GM19025 (cell line): Measurements from ENCODE around the gene PAK3.

ENCODE experiments used
- ATAC-seq: cut with Tn5 transposase; IDR thresholded peaks from one replicate; pipeline ENCODE4 v1.9.1; 2021; ENCODE audit warnings: mild to moderate bottlenecking, low read depth, moderate library complexity; ENCODE audit not compliant: unreplicated experiment

The PAK3 gene

DNA sequence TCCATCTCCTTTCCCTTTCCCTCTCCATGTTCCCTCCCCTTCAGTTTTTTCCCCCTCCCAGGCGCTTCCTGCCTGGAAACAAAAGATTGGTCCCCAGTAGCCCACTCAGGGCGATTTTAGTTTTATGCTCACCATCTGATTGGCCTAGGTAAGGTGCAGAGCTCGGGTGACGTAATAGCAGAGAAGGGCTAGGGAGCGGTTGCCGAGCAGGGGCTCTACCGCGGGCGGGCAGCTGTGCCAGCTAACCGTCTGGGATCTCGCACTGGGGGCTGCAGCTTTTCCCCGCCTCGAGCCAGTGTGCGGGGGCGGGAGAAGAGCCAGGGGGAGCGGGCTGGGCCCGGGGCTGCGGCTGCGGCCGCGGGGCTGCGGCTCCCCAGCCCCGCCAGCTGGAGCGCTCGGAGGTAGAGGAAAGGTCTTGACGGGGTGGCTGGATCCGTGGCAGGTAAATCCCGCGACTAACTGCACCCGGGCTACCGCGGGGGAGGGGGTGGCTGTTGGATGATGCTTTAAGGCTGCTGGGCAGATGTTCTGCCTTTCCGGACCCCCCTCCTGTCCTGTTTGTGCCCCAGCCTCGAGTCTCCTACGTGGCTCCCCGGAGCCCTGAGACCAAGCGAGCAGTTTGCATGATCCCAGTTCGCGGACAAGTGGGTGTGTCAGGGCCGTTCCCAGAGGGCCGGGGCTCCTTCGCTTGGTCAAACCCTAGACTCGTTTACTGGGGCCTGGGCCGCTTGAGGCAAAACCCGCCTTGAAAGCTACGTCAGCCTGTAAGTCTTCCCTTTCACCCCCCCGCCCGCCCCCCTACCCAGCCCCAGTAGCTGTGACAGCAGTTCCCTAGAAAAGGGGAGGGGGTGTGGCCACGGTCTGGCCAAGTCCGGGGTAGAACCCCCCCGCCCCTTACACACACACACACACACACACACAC, at the start of gene PAK3:
Gene PAK3 (plus strand): TSS at position 218 of the 922 bp plus-strand sequence. CDS start 26,913 bp downstream, outside the sequence.
- peak; percentile 49 for ATAC-seq

DNA sequence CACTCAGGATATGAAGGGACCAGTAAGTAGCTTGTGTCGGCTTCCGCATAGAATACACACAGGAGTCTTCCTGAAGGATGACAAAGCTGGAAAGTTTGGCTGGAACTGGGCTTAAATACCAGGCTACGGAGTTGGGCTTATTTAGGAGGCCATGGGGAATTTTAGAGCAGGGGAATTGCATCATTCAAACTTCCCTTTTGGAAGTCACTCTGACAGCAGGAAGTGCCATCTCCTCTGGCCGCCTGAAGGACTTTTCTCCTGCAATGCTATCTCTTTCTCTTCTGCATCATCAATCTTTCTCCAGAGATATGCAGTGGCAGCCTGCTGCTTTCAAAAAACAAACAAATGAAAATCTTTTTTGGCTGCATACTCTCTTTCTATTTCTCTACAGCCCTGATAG, 48.4 kb upstream of the PAK3 start:
- ATAC-seq, result no peak

DNA sequence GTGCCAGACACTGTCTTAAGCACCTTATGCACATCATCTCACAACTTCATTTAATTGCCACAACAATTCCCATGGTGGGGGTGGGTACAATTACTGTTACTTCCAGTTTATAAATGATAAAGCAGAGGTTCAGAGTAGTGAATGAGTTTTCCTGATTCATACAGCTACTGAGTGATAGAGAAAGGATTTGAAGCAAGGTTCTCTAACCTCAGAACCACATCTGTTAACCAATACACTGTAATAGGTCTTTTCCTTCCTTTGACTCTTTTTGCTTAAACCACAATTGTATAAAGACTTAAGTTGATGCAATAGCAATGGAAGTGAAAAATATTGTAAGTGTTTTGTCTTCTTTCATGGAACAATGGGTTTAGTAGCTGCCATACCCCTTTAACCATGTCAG, 43.5 kb upstream of the PAK3 start:
- no peak for ATAC-seq

DNA sequence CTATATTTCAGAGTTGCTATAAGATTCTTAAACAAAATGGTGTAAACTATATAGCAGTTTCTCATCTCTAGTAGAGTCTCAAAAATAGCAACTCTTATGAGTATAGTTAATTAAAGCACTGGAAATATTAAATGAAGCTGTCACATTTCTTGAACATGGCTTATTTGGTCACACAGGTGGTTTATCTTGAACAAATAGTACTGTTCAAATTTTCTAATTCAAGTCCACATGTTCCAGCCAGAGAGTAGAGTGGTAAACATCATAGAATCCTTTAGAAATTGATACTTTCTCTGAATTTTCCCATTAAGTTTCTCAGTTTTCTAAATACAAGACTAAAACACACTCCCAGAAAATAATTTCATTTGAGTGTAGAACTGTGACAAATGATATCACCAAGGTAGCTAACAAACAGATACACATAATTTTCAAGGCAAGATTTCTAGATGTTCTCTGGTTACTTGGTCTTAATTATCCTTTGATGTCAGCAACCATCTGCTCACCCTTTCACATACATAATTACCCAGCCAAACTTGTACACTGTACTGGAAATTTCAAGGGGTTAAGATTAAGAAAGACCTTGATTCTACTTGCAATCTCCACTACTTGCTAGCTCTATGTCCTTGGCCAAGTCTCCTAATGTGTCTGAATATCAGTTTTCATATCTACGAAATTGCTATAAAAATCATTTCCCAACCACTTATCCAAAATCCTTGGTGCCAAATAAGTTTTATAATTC, 24.3 kb upstream of the PAK3 start:
- ATAC-seq, result no peak

DNA sequence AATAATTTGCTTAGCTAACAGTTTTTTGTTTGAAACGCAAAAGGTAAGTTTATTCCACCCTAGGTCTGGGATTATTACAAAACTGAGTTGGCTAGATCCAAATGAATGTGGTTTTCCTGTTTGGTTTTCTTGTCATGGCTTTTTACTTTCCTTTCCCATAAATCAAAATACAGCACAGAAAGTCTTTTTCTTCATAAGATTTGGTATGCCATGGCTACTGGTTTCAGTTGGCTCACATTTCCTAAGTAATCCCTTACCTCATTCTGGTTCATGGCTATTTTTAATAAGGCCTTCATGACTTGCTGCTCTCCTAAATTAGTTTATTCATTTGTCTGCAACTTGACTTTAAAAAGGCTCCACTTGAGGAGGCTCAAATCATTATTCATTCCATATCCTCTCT, 12.9 kb upstream of the PAK3 start:
- ATAC-seq, result no peak

DNA sequence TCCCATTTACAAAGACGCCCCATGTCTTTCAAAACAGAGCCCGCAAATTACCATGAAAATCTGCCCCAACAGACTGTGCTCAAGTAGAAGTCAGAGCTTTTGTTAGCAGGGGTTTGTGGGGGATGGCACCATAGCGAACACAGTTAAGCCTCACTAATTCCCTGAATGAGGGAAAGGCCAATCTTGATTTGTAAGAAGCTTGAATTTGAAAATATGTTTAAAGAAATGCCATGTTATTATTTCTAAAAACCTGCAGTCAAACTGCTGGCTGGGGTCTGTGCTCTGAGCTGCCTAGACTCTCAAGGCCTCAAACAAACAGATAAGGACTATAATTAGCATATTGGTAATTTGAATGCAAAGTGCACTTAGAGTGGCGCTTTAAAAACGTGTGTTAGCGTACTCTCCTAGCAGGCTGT, 9.4 kb upstream of the PAK3 start:
- no peak for ATAC-seq

DNA sequence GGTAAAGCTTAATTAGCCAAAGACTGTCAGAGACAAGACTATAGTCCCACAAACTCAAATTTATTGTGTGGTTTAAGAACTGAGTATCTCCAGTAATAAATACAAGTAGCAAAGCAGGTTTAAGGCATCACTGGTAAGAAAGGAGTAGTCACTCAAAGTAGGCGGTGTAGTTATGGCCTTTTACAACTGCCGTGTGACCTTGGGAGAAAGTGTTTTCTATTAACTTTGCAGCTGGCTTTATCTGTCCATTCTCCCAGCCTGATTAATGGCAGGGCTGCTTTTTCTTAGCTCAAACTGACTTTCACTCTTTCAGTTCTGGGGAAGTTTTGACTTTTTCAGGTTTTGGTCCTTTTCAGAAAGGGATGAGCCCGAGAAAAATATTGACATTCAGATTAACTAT, 7.4 kb upstream of the PAK3 start:
- no peak for ATAC-seq

DNA sequence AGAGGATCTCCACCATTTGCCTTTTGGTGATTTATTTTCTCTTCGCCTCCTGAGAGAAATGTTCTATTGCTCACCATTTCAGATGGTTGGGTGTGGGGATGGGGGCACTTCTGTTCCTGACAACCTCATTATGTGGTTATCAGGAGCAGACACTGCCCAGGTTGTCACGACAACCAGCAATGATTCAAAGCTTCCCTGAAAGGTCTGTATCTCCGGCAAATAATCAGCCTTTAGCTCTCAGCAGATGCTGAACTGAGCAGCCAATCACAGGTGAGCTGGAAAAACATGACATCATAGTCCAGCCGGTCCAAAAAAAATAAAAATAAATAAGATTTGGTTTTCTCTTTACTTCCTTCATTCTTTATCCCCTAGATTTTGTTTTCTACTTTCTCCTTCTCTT, 5.5 kb upstream of the PAK3 start:
- no peak for ATAC-seq

DNA sequence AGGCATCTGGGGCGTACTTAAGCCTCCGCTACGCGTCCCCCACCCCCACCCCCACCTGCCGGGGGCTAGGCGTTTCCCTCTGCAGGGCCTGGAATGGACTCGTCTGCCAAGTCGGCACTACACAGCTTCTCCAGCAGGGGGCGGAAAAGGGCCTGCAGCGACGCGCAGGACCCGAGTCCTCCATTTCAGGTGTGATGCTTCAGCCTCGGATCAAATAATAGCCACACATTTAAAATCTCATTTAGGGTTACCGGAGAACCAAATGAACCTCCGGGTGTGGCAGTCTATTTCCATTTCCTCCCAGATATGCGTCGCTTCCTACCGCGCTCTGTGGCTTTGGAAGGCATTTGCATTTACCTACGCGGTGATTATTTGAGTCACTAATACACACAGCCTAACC, 2.9 kb downstream of the PAK3 start:
- ATAC-seq, result peak; percentile 45

DNA sequence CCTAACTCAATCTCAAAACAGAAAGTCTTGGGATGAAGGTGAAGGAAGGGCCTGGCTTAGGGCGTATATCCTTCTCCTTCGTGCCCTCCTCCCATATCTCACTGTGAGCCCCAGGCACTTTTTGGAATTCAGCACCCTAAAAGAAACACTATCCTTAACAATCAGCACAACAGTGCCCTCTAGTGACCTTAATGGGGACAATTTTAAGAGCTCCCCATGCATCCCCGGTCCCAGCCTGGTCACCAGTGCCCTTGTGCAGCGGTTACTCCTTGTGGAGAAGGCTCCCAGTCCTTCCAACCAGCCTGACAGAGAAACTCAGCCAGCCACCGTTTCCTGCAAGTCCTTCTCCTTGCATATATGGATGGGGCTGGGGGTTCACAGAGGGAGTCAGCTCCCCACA, 4.2 kb downstream of the PAK3 start:
- ATAC-seq, result peak; percentile 43

DNA sequence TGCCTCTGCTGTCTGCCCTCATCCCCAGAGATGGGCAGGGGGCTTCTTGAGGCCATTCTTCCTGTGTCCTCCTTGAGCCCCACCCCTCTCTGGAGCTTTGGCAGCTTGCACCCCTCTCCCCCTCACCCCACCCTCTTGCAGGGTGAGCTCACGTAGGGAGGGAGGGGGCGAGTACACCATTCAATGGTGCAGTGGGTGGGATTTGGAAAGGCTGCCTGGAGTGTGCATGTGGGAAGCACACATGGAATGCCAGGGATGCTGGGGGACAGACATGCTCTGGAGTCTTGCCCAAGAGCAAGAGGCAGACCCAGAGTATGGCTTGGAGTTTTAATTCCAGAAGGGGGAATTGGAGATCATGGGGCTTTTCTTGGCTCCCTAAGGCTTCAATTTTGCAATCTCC, 5.6 kb downstream of the PAK3 start:
- no peak for ATAC-seq

DNA sequence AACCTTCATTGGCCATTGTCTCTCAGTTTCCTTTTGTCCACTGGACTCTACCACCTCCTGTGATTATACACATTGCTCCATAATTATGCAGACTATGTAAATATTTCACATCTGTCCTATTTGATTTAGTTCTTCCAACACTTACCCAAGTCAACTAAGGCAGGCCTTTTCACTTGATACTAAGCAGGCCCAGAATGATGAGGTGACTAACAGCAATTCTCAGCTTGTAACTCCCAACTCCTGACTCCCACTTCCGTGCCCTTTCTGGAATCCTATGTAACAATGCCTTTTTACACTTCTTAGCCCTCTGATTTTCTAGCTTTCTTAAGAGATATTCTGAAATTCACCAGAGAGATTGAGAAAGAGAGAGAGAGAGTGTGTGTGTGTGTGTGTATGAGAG, 6.6 kb downstream of the PAK3 start:
- no peak for ATAC-seq

DNA sequence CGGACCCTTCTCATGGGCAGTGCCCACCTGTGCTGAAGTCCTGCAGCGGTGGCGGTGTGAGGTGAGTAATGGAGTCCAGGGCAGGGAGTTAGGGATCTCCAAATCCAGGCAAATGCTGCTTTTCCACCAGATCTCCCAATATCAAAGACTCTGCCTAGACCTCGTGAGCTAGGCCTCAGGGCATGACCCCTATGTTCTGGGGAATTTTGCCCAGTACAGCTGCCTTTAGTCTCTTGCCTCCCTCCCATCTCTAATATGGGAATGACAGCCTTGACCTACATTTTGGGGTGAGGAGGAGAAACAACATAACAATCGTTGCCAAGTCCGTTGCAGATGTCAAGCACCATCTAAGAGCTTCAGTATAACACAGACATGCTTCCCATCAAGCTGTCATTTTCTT, 7.3 kb downstream of the PAK3 start:
- no peak for ATAC-seq

DNA sequence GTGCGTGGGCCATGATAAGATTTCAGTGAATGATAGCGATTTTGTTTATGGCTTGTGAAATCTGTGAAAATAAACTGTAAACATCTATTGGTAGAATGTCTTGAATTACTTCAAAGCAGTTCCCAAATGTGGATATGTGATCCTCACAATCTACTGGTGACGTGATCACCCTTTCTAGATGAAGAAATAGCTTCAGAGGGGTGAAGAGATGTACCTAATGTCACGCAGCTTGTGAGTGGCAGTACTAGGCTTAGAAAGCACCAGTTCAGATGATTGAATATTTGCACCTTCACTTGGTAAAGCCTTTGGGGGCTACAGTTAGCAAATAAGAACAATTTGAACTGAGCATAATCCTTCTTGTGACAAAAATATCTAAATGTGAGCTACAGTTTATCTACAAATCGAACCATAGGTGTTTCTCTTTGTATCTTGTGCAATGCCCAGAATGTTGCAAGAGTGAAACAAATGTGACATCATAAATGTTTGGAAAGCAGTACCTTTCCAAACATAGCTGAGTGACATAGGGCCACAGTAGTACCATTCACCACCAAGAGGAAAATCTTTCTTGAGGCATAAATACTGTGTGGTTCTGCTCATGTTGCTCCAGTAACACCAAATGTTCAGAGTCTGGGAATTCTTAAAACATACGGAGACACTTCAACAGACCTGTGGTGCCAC, 14.2 kb downstream of the PAK3 start:
- no peak for ATAC-seq

DNA sequence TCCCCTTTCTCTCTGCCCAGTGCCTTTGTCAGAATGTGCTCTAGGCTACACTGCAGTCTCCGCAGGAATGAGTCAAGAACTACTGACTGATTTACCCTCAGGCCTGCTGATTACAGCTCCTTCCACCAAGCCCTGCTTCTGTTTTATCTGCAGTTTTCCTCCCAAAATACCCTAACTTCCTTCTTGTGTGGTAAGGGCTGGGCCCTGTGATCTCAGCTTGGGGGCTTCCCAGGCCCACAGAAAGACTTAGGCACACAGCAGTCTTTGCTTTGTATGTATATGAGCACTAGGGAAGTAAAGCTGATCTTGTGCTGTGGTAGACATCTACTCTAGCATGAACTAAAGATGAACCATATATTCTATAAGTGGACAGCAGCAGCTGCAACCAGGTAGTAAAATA, 18.8 kb downstream of the PAK3 start:
- ATAC-seq, result peak; percentile 84

DNA sequence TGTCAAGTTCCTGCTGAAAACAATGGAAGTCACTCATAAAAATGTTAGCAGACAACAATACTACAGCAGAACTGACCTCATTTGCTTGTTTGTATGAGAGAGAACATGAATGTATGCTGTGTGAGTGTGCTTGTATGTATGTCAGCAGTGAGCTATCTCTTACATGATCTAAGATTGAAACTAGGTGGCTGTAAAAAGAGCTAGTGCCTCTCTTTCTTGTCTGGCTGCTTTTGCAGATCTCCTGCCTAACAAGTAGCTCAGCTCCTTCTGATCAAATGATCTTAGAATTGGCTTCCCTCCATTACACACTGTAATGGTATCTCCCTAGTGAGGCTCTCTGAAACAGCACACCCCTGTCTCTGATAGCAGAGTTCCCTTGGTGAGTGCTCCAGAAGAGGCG, 20.7 kb downstream of the PAK3 start:
- ATAC-seq, result no peak

DNA sequence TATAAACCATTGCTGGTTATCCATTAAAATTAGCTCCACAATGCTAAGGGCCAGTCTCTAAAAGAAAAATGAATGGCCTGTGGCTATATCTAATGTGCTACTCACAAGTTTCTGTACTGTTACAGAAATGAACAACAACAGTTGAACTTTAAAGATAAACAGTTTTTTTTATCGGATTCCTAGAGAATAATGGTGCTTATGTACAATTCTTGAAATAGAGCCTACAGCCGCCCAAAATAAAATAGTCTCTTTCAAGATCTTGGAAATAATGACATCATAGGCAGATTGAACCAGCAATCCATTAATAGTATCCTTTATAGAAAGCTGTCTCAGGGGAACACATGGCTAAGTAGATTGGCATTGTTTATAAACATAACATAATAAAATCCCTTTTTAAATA, 23.4 kb downstream of the PAK3 start:
- ATAC-seq, result no peak

DNA sequence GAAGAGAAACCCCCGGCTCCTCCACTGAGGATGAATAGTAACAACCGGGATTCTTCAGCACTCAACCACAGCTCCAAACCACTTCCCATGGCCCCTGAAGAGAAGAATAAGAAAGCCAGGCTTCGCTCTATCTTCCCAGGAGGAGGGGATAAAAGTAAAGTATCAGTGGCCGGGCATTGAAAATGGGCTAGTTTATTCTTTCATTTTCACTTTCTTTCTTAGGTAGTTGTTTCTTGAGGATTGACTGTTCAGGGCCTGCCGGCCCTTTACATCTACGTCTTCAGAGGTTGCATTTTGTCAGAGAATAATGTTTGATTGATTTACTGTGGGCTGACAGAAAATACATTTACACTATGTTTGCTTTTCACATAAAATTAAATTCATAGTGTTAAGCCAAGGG, 27.1 kb downstream of the PAK3 start:
- peak; percentile 70 for ATAC-seq

DNA sequence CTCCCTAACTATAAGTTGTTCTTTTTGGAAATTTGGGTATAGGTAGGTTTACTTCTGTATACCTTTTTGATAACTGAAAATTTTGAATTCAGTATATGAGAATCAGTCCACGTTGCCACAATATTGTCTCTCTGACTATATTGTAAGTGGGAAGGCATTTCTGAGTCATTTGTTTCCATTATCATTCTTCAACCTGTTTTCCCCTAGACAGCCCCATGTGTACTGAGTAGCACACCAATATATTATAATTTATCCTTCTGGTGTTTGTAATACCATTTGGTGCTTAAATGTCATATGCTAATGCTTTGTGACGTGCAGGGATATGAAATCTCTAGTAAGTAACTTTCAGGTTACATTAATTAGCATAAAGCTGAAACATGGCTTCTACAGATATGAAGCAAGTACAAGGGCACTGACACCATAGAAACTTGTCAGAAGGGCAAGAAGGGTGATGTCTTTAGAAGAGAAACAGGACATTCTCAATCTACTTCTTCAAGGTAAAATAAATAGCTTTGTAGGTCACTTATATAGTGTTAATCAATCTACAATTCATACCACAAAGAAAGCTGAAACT, 27.7 kb downstream of the PAK3 start:
- ATAC-seq, result peak; percentile 25

DNA sequence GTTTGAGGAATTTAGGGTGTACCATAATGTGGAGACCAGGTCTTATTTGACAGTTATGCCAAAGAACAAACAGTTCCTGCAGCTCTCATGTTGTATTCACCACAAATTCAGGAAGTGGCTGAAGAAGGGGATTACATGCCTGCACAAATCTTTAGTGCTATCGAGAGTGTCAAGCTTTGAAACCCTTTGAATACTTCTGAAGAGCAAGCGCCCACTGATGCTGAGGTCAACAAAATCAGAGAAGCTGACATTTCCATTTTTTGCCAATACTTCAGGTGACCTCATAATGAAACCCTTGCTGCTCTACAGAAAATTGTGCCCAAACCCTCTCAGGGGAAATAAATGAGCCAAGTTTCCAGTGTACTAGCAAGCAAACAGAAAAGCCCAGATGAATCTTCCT, 28.4 kb downstream of the PAK3 start:
- no peak for ATAC-seq

DNA sequence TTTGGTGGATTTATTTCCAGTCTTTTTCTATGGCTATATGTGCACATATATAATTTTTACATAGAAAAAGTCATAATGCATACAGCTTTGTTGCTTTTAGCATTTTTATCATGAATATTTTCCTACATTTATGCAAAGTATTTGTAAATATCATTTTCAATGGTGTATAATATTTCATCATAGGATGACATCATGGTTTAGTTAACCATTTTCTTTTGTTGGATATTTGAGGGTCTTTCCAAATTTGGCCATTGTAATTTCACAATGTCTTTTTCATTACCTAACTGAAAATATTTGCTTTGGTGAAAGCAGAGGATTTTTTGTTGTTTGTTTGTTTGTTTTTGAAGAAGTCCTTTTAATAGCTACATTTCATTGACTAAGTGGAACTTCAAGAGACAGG, 31.0 kb downstream of the PAK3 start:
- no peak for ATAC-seq
